Activated CD8-positive, alpha-beta memory T cell treated with anti-CD3 and anti-CD28 coated beads, Interleukin-2, amount 50 U/mL, for 24 hours (primary cell): ENCODE measurements around the gene BIN2.

Experiments used
- DNase-seq: peaks from one replicate; pipeline ENCODE4 v3.0.0-alpha.2; 2020; ENCODE audit errors: extremely low read depth

BIN2 gene

DNA sequence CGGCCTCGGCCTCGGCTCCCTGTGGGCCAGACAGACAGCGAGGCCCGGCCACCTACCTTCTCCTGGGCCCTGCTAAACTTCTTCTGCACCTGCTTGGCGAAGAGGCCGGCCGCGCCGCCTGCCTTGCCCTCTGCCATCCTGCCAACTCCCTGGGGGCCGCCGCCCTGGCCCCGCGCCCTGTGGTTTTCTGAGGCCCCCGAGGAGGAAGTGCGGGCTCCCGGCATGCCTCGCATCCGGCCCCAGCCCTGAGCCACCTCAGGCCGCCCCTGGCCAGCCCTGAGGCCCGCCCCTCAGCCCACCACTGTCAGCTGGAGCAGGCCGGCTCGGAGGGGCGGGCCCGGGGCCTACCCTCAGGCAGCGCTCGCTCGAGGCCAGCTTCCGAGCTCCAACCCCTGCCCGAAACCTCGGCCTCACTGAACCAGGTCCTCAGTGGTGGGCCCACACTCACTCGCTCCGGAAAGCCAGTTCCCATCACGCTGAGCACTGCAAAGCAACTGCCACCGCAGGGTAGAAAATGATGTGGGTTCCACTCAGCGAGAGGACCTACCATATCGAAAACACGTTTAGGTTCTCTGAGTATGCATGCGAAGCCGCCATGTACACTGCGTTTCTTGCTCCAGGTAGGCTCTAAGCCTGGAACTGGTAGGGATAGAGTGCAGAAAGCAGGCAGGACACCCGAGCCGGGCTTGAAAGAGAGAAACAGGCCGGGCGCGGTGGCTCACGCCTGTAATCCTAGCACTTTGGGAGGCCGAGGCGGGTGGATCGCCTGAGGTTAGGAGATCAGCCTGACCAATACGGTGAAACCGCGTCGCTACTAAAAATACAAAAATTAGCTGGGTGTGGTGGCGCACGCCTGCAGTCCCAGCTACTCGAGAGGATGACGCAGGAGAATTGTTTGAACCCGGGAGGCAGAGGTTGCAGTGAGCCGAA is at the start of gene BIN2:
BIN2 (minus strand) TSS at position 209 of the 930 bp plus-strand sequence; CDS start at position 137, 72 bp downstream.
- peak; percentile 20 for DNase-seq

DNA sequence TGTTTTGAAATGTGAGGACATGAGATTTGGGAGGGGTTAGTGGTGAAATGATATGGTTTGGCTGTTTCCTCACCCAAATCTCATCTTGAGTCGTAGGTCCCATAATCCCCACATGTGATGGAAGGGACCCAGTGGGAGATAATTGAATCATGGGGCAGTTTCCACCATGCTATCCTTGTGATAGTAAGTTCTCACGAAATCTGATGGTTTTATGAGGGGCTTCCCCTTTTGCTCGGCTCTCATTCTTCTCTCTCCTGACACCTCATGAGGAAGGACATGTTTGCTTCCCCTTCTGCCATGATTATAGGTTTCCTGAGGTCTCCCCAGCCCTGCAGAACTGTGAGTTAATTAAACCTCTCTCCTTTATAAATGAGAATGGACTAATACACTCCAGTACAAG is 49.2 kb upstream of the BIN2 start:
- DNase-seq: no peak

DNA sequence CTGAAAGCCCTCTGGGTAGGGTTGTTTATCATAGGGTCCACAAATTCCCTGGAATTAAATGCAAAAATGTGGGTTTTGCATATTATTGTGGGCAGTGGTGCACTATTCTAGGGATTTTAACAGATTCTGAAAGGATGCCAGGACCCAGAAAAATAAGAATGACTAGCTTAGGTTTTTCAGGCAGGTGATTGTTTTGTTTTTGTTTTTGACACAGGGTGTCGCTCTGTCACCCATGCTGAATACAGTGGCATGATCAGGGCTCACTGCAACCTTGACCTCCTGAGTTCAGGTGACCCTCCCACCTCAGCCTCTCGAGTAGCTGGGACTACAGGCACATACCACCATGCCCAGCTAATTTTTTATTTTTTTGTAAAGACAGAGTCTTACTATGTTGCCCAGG is 48.0 kb upstream of the BIN2 start:
- DNase-seq: no peak

DNA sequence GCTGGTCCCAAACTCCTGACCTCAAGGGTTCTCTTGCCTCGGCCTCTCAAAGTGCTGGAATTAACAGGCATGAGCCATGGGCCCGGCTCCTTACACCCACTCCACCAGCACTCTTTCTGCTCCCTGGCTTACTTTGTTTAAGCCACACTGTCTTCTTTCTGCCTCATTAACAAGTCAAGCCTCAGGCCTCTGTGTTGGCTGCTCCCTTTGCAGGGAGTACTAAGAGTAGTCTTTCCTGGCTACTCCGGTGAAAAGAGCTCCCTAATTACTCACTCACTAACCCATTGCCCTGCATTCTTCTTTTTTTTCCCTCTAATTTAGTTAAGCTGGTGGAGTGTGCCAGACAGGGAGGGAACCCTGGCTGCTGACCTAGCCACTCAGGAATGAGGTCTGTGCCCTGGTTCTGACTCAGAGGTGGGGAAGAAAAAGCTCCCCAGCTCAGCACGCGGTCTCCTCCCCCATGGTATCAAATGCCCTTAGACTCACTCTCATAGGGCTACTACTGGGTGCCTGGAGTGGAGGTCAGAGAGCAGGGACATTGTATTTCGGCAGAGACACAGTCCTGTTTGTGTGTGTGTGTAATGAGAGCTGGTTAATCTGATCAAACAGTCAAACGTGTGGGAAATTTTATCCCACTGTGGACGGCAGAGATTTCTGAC is 47.5 kb upstream of the BIN2 start:
- no peak for DNase-seq

DNA sequence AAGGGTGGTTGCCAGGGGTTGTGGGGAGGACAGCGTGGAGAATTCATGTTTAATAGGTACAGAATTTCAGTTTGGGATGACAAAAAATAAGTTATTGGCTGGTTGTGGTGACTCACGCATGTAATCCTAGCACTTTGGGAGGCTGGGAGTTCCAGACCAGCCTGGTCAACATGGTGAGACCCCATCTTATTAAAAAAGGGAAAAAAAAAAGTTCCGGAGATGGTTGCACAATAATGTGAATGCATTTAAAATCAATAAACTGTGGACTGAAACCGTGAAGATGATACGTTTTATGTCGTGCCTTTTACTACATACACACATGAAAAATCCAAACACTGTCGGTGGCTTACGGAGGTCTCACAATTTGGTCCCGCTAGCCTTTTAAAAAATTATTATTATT is 46.7 kb upstream of the BIN2 start:
- no peak for DNase-seq

DNA sequence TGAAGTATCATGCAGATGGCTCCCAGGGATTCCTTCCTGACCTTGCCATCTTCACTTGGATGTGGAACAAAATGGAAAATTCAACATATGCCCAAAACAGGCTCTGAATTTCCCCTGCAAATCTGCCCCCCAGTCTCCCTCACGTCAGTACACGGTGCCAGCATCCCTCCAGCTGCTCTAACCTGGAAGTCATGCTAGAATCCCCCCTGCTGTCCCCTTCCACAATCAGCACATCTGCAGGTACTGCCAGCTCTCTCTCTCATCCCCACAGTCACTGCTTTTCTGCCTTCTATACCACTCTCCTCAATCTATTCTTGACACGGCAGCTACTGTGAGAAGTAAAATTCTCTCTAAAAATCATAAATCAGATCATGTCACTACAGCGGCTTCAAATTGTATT is 45.6 kb upstream of the BIN2 start:
- no peak for DNase-seq

DNA sequence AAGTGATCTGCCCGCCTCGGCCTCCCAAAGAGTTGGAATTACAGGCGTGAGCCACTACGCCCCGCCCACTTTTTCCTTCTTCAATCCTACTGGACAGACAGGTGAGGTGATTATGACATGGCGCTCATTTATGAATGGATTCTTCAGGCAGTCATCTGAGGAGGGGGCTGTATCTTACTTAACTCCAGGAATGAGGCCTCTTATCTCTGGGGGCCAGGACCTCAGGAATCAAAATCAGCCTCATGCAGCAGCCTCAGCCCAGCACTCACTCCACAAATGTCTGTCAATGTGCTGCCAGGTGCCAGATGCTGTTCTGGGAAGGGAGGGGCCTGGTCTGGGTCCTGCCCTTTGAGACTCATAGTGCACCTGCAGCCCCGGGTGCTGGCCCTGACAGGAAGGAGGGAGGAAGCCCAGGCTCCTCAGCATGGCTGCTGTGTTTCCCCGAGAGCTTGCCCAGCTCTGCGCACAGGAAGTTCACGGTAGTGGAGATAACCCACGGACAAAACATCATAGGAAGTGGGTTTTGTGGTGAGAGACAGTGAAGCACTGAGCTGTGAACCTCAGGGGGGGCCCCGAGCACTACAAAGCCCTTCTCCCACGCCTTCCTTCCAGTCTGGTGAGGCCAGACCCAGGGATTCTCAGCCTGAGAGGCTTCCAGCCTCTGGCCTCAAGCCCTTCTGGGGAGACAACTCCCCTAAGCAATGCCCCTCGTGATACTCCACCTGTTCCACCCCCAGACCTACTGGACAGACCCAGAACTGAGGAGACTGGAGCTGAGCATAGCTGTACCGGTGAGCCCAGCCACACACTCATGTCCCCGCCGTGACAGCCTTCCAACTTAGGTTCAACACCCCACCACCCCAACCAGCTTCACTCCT is 44.9 kb upstream of the BIN2 start:
- peak; percentile 72 for DNase-seq

DNA sequence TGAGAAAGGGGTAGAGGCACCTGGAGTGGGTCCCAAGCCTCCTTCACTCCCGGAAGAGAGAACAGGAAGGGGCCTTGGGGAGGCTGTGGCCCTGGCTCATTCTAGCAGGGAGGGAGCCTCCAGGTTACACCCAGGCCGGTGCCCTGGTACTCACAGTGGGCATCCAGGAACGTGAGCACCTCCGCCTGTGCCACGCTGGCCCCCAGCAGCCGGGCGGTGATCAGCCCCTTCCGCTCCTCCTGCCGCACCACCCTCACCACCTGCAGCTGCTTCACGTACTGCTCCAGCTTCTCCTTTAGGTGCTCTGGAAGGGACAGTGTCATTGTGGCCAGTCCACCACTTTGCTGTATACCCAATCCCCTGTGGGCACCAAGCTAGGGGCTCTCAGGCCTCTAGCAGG is 41.3 kb upstream of the BIN2 start:
- no peak for DNase-seq

DNA sequence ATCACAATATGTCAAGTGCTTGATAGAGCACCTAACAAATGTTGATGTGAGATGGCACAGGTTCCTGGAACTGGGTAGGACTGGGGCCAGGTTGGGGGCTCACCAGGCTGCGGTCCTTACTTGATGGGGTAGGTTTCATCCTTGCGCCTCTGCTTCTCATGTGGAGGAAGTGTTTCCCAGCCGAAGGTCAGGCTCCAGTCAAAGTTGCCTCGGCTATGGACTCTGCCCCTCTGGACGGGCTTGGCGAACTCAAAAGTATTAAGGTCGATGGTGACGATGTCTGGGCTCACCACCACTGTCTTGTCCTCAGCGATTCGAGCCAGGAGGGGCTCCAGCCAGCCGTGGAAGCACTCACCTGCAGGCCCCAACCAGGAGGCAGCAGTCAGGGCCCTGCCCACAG is 40.0 kb upstream of the BIN2 start:
- no peak for DNase-seq

DNA sequence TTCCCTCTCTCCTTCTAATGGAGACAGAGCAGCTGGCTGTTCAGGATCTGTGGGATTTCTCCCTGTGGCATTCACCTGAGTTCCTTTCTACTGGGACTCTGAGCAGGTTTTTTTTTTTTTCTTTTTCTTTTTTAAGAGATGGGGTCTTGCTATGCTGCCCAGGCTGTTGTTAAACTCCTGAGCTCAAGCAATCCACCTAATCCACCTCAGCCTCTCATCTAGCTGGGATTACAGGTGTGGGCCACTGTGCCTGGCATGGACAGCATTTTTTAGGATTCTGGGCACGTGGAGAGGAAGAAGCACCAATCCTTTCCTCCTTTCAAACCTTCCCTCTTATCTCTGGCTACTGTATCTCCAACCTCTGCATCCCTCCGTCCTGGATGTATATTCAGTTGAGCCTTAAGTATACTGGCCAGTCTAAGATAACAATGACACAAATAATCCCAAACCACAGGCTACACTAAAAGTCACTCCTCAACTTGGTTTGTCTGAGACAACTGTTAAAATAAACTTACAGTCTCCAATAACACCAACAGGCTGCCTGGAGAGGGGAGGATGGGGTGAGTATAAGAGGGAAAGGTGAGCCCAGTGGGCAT is 38.9 kb upstream of the BIN2 start:
- no peak for DNase-seq

DNA sequence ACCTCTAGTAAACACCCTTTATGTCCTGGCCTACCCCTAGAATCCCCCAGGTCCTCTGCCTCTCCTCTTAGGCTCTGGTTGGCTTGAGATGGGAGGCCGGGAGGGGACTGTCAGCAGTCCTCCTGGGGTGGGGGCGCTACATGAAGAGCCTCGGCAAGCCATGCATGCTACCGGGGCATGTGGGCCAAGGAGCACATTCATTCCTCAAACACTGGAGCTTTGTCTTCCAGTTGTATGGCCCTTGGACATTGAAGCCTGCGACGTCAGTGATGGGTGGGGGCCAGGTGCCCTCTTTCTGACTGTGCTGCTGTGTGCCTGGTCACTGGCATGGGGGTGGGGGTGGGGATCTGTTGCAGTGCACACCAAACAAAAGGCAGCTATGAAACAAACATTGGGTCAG is 38.3 kb upstream of the BIN2 start:
- DNase-seq: no peak

DNA sequence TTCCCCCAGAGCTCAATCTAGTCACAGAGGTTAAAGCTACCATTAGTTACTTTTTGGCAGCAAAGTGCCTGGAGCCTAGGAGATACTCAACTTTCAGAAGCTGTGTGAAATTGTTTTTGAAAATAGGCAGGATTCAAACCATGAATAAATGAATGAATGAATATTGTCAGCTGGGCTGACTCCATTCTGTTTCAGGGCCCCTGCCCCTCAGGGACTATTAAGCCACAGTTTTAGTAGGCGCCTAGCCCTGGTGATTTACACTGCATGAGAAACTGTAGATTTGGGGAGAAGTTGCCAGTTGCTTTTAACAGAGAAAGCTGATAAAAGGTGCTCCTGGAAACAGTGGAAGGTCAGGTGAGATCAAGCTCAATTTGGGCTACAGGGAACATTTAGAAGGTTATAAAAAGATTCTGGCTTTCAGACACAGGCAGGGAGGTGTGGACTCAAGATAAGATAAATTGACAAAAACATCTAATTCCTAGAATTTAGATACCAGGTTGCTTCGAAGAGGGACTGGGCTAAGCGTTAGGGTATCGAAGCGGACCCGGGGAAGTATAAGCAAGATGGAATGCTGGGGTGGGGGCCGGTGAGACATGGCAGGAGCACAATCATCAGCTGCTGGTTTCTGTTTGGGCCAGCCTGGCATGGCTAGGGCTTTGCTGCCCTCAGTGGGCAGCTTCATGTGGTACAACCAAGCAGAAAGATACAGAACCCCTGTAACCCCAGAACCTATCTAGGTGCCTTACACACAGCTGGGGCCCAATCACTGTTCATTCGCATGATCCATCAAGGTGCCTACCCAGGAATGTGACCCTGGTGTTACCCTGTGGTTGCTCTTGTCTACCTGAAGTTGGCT is 37.4 kb upstream of the BIN2 start:
- DNase-seq: no peak

DNA sequence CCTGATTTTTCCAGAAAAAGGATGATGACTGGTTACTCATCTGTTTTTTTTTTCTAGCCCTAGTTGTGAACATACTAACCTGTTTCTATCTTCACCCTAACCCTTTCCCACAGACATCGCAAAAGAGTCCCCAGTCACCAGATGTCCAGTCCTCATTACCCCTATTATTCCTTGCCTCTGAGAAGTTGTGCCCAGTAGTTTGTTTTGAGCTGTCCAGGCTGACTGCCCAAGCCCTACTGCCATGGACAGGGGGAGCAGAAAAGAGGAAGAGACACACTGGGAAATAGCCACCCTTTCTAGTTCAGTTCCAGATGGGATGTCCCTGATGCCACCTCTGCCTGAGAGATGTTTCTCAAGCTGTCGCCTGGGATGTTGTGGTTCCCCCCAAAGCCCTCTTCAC is 36.3 kb upstream of the BIN2 start:
- no peak for DNase-seq

DNA sequence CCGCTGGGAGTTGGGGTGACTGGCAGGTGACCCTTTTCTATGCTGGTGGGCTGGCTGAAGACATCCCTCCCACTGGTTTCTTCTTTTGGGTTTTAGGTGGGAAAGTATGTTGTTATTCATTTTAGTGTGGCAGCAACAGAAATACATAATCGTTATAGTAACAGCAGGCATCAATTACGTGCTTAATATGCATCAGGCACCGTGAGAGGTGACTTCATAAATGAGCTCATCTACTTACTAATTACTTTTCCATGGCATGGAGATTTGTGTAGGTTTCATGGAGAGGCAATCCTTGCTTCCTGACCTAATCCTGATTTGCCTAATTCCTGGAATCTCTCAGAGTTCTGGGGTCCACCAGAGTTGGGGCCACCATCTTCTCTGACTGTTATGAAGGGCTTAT is 35.9 kb upstream of the BIN2 start:
- no peak for DNase-seq

DNA sequence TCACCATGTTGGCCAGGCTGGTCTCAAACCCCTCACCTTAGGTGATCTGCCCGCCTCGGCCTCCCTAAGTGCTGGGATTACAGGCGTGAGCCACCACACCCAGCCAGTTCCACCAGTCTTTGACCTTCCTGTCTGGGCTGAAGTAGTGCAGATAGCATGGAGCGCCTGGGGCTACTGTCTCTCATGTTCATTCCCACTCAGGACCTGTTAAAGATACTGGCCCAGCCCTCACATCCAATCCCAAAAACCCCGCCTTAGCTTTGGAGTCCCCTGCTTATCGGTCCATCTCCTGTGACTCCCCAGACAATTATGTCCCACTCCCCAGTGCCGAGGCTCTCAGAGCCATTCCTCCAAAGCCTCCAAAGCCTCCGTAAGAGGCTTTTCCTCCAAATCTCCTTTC is 34.5 kb upstream of the BIN2 start:
- DNase-seq: no peak

DNA sequence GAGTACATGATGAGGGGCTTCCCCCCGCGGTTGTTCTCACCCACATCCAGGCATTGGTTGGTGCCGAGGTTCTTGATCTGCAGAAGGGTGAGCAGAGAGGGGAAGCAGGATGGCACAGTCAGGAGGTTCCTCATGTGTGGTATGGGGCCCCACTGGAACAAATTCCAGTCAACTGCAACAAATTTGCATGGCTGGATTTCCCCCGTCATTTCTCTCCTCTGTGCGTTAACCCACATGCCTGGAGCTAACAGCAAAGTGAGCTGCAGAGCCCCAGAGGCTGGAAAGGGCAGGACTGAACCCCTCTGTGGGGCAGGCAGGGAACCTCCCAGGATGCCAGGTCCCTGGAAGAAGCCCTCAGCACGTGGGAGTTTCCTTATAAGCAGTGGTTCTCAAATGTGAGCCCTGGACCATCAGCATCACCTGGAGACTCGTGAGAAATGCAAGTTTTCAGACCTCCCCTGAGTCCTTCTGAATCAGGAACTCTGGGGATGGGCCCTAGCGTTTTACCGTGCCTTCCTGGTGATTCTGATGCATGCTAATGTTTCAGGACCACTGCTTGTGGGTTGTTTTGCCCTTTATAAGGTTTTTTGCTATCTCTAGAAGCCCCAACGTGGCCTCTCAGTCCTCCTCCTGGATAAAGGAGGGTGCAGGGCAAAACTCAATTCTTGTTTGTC is 33.5 kb upstream of the BIN2 start:
- no peak for DNase-seq

DNA sequence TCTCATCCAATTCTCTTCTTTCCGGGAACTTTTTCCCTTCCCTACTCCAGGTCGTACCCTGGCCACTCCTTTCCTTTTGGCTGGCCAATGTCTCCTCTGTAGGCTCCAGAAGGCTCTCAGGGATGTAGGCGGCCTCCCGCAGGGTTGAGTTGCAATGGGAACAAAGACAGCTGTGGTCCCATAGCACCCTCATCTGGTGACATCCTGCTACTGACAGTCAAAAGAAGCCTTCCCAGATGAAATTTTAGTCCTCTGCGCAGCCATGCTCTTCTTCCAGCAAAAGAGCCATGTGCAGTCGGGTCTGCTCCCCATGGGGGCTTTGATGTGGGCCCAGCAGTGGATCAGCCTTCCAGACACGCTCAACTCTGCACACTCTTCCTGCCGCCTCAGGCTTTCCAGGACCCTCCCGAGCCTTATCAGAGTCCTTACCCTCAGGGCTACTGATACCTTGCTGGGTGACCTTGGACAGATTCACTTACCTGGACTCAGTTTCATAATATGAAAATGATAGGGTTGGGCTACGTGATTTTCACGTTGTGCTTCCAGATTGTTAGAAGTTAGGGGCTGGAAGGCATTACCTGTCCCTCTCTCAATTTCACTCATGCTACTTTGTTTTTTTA is 28.0 kb upstream of the BIN2 start:
- DNase-seq: no peak

DNA sequence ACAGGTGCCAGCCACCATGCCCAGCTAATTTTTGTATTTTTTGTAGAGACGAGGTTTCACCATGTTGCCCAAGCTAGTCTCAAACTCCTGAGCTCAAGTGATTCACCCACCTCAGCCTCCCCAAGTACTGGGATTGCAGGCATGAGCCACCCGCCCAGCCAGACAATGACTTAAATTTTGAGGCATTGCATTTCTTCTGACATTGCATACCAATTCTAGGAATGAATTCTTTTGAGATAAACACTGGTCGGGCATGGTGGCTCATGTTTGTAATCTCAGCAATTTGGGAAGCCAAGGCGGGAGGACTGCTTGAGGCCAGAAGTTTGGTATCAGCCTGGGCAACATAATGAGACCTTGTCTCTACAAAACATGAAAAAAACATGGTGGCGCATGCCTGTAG is 25.1 kb upstream of the BIN2 start:
- no peak for DNase-seq

DNA sequence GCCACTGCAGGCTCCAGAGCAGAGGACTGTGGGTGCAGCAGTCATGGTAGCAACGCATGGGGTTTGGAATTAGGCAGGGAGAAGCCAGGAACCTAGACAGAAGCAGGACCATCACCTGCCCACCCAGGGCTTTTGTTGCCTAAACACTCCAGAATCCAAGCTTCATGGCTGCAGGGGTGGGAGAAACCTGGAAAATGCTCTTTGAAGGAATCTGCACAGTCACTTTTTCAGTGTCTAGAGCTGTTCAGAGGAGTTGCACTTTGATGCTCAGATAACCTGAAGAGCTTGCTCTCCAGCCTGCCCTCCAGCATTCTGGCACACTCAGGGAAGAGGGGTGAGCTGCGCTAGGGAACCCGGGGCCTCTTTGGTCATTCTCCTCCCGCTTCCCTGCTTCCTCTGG is 24.1 kb upstream of the BIN2 start:
- DNase-seq: no peak

DNA sequence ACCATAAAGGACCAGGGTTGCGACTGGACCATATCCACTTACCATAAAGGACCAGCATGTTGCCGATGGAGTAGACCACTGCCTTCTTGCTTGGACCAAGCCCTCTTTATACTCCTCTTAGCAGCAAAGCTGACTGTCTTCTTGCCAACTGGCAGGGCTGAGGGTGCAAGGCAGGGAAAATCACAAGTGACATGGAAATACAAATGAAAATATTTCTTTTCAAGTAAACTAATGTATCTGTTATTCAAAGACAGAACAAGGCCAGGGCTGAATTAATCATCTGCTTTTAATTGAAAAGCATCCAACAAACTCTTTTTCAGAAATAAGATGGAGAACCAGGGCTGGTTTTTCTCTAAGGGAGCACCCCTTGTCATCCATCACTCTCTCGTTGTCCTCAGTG is 22.6 kb upstream of the BIN2 start, which contains the start of gene CELA1:
CELA1 (minus strand) TSS at position 99 of the 400 bp plus-strand sequence; CDS start at position 58, 41 bp downstream.
- DNase-seq: no peak
